Colon (tissue), 2 donors: Measurements from ENCODE around the gene CCDC146.
"Not testable (repeated sequence)": the region's sequence is repeated elsewhere in the genome, so short reads cannot be mapped to it uniquely, and the experiment has no call there.

Experiments used
- FAIRE-seq: peaks from 2 replicates; lab custom pipeline; 2012; peaks lifted over from hg19 to GRCh38; lab: Jason Lieb, UNC
- donor health status: control.
- donor health status: control.

Gene CCDC146

DNA sequence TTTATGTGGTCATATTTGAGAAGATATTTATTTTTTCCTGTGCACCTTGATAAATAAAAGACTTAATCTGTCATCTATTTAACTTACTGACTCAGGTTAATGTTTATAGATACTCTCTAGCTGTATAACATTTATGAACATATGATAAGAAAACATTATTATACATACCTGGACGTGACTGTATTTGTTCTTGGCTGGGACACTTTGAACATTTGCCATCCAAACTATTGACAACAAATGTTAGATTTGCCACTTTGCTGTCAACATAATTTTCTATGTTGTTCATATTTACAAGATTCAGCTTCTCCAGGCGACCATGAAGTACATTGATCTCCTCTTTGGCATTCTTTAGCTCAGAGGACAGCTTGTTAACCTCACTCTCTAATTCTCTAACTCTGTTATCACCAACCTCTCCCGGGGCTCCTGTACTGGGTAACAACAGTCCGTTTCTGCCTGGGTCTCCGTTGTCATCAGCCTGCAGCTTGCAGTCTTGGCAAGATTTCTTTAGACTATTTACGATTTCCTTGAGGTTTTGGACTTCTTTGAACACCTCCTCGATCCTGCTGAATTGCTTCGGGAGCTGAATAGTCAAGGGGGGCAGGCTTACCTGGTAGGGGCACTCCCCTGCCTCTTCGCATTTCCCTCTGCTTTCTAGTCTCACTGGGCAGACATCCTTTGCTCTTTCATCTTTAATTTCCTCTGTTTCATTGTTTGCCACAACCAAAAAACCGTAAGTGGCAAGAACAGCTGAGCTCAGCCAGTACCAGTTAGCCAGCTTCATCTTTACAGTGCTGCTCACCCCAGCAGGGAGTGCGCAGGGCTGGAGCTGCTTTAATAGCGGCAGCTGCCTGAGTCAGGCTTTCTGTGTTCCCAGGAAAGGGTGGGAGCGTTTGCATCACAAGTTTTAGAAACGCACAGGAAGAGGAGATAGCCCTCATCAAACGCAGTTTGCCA lies 76.9 kb downstream of the CCDC146 start, which contains the start of gene FGL2:
Gene FGL2 (minus strand): TSS at position 807 of the 954 bp plus-strand sequence. CDS start 26 bp downstream, at position 781.
- FAIRE-seq = peak; percentile 77

DNA sequence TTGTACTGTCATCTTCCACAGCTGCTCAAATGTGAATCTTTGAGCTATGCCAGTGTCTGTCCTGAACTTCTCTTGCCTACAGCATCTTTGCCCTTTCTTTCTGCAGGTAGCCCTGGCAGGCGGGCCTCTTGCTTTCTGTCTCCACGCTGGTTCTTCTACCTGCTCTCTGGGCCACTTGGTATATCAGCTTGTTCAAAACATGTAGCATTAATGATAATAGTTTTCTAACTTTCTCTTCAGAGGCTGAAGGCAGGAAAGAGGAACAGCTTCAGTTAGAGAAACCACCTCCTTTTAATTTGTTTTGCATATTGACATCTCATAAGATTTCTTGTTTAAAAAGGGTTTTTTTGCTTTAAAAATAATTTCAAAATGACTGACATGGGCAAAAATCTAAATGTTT lies 78.1 kb downstream of the CCDC146 start:
- FAIRE-seq = no peak

DNA sequence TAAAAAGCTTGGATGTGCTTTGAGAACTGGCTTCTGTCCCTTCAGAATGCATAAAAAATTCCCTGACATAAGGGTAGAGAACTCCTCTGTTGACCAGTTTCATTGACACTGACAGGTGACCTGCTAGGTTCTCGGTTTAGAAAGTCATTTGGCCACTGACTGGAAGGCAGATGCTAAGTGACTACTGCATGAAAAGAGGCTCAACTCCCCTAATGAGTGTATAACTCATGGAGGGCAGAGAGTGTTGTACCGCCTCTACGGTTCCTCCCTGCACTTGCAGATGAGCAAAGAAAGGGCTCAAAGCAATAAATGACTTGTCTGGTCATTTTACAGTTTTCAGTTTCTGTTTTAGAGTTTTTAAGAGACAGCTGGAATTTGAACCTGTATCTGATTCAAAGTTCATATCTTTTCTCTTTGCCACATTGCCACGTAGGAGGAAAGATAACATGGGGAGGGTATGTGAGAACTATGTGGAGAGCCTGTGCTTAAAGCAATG lies 80.1 kb downstream of the CCDC146 start:
- no peak for FAIRE-seq

DNA sequence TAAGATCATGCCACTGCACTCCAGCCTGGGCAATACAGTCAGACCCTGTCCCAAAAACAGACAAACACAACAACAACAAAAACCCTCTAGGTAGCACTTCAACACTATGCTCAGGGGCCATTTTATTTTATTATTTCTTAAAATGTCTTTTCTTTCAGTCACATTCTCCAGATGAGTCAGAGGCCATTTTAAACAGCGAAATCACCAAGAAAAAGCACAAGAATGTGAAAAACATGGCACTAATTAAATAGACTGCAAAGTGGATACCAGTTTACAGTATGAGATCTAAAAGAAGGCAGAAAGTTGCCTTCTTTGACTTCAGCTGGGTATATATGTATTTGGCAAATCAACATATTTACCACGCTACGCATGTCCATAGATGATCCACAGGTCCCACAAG lies 83.3 kb downstream of the CCDC146 start:
- FAIRE-seq = no peak

DNA sequence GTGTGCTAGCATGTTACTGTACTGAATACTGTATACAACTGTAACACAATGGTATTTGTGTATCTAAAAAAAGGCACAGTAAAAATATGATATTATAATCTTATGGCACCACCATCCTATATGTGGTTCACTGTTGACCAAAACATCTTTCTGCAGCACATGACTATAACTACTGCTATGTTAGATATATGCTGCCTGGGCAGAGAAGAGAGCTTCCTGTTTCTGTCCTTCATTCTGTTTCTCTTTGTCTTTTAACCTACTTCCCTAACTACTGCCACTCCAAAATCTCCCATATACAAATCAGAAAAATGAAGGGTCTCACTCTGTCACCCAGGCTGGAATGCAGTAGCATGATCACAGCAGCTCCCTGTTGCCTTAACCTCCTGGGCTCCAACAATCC lies 86.0 kb downstream of the CCDC146 start:
- FAIRE-seq = no peak

DNA sequence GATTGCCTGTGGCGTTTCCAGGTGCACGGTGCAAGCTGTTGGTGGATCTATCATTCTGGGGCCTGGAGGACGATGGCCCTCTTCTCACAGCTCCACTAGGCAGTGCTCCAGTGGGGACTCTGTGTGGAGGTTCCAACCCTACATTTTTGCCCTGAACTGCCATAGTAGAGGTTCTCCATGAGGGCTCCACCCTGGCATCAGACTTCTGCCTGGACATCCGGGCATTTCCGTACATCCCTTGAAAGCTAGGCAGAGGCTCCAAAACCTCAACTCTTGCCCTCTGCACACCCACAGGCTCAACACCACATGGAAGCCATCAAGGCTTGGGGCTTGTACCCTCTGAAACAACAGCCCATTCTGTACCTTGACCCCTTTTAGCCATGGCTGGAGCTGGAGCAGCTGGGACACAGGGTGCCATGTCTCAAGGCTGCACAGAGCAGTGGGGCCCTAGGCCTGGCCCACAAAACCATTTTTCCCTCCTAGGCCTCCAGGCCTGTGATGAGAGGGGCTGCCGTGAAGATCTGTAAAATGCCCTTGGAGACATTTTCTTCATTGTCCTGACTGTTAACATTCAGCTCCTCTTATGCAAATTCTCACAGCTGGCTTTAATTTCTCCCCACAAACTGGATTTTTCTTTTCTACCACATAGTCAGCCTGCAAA lies 87.2 kb downstream of the CCDC146 start:
- no peak for FAIRE-seq

DNA sequence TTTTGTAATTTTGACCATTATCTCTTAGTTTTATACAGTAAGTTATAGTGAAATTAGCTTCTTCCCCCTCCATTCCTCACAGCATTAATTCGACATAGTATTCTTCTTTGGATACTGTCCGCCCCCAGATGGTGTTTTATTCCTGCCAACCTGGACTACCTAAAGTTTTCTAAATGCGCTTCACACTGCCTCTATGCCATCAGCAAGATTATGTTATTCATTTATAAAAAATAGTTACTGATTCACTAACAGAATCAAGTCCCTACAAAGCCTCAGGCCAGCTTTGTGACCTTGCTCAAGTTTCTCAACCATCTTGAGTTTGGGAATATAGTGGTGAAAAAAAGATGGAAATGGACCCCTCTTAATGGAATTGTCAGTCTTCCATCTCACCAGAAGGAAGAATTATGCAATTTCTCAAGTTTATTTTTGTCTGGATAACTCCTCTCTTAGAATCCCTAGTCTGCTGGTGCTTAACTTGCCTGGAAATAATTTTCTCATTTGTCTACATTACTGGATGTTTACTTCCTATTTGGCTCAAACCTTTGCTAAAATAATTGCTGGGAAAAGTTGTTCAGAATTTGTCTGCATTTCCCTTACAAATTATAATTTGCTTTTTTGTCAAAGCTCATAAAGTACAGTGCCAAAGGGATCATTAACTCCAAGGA lies 93.9 kb downstream of the CCDC146 start:
- no peak for FAIRE-seq

DNA sequence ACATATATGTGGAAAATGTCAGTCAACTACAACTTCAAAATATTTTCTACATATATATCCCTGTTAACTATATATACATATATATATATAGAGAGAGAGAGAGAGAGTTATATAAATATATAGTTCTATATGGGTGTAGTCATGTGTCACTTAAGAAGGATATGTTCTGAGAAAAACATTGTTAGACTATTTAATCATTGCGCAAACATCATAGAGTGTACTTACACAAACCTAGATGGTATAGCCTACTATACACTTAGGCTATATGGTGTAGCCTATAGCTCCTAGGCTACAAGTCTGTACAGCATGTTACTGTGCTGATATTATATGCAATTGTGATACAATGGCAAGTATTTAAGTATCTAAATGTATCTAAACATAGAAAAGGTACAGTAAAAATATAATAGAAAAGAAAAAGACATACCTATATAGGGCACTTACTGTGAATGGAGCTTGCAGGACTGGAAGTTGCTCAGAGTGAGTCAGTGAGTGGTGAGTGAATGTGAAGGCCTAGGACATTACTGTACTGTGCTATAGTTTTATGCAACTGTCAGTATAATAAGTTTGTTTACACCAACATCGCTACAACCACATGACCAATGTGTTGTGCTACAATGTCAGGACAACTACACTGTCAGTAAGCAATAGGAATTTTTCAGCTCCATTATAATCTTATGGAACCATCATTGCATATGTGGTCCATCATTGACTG lies 95.2 kb downstream of the CCDC146 start:
- no peak for FAIRE-seq

DNA sequence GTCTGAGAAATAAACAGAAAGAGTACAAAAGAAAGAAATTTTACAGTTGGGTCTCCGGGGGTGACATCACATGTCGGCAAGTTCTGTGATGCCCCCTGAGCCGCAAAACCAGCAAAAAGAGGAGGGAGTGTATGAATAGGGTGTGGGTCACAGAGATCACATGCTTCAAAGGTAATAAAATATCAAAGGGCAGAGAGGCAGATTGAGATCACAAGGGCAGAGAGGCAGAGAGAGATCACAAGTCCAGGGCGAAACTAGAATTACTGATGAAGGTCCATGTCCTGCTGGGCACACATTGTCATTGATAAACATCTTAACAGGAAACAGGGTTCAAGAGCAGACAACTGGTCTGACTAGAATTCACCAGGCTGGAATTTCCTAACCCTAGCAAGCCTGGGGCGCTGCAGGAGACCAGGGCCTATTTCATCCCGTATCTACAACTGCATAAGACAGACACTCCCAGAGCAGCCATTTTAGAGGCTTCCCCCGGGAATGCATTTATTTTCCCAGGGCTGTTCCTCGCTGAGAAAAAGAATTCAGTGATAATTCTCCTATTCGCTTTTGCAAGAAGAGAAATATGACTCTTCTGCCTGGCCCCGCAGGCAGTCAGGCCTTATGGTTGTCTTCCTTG lies 97.4 kb downstream of the CCDC146 start:
- FAIRE-seq = not testable (repeated sequence)

DNA sequence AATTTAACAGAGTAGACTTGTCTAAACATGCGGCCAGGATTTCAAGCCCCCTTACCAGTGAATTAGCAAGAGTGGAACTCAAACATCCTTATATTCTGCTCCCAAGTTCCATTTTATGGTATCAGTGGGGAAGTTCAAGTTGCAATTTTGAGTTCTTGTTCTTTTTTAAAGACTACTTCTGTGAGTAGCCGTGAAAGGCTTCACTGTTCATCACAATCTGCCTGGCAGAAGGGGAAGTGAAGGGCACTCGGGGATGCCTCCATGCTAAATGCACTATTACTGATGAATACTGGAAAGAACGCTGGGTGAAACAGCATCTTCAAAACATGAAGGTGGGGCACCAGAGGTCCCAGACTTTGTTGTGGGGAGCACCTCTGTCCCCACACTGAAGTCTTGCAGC lies 99.7 kb downstream of the CCDC146 start:
- FAIRE-seq = no peak

DNA sequence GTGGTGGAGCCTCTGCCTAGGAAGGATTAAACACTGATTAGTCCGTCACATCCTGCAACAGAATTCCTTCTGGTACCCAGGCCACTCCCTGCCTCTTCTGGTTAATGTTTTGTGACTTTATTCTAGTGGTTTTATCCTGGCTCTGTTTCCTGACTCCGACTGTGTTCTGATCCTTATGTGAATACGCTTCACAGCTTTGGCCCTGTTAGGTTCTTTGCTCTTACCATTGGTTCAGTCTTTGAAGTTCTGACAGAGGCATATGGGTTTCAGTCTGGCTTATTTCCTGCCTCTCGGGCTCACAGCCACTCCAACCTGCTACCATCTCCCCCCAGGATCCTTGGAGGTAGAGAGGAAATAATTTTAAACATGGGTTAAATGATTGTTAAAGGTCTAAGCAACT lies 100.4 kb downstream of the CCDC146 start:
- no peak for FAIRE-seq

DNA sequence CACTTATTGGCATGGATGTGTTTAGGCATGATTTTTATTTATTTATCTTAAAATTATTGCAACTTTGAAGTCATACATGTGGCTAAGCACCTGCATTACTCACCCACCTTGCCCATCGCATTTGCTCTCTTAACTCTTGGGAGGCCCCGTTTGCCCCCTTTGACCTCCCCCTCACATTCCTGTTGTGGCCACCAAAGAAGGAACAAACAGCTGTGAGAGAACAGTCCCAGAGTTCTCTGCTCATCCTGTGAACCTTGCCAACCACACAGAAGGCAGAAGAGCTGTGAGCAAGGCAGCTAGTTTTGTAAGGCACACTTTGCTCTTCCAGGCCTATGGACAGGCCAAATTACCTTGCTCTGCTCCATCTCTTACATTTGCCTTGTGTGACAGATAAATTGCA lies 100.8 kb downstream of the CCDC146 start:
- FAIRE-seq = no peak

DNA sequence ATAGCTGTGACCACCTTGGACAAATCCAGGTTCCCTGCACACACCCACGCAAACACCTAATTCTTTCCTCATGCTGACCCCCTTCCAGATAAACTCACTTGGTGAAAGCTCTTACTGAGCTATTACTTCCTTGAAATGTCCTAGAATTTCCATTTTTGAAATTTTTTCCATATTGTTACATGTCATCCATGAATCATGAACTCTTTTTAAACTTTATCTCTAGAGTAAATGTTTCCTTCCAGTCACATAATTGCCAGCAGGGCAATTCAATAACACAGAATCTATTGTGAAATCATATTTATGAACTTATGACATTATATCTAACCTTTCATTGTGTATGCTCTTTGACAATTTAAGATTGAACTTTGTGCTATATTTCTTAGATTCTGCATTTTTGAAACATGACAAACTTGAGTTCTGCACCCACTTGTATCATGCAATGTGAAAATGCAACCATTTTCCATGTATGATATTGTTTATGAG lies 104.0 kb downstream of the CCDC146 start:
- peak; percentile 71 for FAIRE-seq

DNA sequence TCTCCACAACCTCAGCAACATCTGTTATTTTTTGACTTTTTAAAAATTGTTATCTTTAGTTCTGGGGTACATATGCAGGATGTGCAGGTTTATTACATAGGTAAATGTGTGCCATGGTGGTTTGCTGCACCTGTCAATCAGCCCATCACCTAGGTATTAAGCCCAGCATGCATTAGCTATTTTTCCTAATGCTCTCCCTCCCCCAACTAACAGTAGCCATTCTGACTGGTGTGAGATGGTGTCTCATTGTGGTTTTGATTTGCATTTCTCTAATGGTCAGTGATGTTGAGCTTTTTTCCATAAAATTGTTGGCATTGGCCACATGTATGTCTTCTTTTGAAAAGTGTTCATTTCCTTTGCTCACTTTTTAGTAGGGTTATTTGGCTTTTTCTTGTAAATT lies 106.4 kb downstream of the CCDC146 start:
- not testable (repeated sequence) for FAIRE-seq

DNA sequence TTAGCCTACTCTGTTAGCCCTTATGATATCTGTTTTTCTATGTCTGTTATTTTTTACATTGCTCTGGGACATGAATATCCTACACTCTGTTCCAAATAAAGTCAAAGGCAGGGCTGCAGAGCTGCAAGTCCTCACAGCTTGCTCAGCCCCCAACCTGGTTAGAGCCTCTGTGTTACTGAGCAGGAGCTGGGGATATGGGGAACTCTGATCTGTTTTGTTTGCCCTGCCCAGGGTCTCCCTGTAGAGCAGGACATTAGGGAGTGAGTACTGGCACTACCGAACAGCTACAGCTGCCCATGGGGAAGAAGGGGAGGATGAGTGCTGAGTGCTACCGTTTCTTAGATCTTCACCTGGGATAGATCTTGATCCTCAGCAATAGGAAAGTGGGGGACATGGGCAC lies 110.1 kb downstream of the CCDC146 start:
- no peak for FAIRE-seq

DNA sequence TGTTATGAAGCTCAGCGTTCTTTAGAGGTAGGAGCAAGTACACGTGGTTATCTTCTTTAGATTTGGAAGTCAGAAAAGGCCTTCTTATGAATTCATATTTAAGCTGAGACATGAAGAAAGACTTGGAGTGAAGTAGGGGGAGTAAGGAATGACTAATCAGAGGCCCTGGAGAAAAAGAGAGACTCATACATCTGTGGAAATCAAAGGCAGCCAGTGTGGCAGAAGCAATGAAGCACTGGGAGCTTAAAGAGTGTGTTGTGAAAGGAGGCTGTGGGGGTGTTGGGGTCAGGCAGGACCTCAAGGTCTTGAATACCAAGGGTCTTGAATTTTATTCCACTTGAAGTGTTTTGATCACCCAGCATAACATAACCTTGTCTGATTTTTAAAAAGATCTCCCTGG lies 112.9 kb downstream of the CCDC146 start:
- FAIRE-seq = no peak

DNA sequence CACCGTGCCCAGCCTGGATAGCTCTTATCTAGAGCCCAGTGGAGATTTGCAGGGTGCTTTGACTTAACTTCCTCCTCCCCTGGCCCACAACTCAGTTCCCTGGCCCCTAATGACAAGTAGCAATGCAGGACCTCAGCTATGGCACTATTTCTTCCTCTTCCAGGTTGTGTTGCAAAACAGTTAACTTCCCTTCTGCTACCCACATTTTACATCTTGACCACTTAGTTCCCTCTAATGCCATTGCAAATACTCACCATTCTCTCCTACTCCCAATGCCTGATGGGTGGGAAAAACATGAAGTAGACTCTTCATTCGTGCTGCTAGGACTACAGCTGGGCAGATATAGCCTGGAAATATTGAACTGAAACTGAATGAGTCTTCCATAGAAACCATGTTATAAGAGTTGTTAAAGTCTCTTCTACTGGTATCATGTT lies 116.3 kb downstream of the CCDC146 start:
- FAIRE-seq = no peak

DNA sequence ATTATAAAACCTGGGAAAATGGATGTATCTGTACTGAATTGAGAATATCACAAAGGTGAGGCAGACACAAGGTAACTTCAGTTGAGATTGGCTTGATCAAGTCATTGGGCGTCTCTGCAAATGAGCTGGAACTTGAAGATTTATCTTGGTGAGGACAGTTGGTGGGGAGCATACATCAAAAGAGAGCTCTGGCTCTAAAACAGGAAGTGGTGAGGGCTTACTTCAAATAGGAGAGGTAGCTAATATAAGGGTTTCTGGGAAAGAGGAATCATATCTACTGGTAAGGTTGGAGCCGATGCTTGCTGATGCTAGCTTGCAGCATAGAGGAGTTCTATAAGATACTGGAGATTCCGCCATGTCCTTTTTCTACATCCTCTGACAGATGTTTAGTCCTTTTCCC lies 117.1 kb downstream of the CCDC146 start:
- FAIRE-seq = no peak

DNA sequence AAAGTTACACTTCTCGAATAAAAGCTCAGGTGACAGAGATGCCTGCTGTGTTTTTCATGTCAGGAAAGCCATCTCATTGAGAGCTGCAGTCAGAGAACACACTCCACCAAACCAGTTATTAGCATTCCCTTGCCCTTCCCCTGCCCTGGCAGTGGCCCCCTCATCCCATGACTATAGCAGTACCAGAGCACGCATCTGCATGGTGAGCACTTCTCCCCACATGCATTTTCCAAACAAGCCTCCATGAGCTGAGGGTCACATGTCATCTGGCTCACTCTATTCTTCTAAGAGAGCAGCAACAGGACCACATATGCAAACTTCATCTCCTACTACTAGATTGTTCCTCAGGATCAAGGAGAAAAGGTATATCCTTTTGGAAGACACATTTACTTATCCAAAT lies 119.7 kb downstream of the CCDC146 start:
- FAIRE-seq = no peak

DNA sequence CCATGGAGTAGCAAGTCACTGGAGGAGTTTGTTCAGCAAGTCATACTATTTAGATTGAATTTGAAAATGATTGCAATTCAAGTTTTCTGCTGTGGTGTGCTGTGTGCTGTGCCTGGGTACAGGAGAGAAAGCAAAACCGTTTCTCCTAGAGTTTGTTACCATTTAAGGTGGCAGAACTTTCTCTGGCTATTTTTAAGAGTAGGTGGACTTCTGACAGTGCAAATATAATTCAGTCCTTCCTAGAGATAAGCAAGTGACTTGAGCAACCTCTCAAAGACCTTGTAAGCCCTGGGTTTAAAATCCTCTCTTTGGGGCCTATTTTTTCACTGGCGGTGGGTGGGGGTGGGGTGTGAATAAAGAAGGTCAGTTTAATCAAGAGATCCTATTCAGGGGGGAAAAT lies 120.1 kb downstream of the CCDC146 start:
- FAIRE-seq = no peak

DNA sequence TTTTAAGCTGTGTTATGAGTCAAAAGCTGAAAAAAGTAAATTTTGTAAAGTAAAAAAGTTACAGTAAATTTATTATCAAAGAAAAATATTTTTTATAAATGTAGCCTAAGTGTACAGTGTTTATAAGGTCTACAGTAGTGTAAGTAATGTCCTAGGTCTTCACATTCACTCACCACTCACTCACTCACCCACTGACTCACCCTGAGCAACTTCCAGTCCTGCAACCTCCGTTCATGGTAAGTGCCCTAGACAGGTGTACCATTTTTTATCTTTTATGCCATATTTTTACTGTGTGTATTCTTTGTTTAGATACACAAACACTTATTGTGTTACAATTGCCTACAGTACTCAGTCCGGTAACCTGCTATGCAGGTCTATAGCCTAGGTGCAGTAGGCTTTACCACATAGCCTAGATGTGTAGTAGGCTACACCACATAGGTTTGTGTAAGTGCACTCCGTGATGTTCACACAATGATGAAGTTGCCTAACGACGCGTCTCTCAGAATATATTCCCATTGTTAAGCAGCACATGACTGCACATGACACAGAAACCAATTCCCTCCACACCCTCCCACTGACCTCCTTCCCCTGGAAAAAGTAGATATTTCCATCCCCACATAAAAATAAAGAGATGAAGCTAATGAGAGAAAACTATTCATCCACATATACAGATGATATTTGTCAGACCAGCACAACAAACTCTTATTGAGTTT lies 122.0 kb downstream of the CCDC146 start:
- FAIRE-seq = no peak
